IPS-11a (cell line): Measurements from ENCODE around the gene TNNT1.
"Not testable (repeated sequence)": the region's sequence is repeated elsewhere in the genome, so short reads cannot be mapped to it uniquely, and the experiment has no call there.

Experiments used
- H3K4me3 ChIP-seq: one replicate; pipeline ENCODE4 v1.5.1; 2013; ENCODE audit warnings: low read depth, low read length, control low read depth

TNNT1 gene

GRCh38 chr19:55112777-55113569 is 36.0 kb downstream of the TNNT1 start:
- no peak overlapping the region for H3K4me3 ChIP-seq

GRCh38 chr19:55112246-55112776 is 36.7 kb downstream of the TNNT1 start:
- no peak overlapping the region for H3K4me3 ChIP-seq

- no peak overlapping the region for H3K4me3 ChIP-seq
Observed at GRCh38 chr19:55111238-55111831, 37.7 kb downstream of the TNNT1 start.

GRCh38 chr19:55109527-55110291 is 39.3 kb downstream of the TNNT1 start:
- no peak overlapping the region for H3K4me3 ChIP-seq

- not testable (repeated sequence) for H3K4me3 ChIP-seq
Observed at GRCh38 chr19:55107252-55107651, 41.8 kb downstream of the TNNT1 start.

- no peak overlapping the region for H3K4me3 ChIP-seq
Observed at GRCh38 chr19:55106591-55106990, 42.4 kb downstream of the TNNT1 start.

GRCh38 chr19:55105237-55105636 is 43.8 kb downstream of the TNNT1 start:
- no peak overlapping the region for H3K4me3 ChIP-seq

- H3K4me3 ChIP-seq, result no peak overlapping the region
Observed at GRCh38 chr19:55103190-55103589, 45.8 kb downstream of the TNNT1 start.

GRCh38 chr19:55101261-55101660 is 47.7 kb downstream of the TNNT1 start:
- H3K4me3 ChIP-seq, result no peak overlapping the region

- no peak overlapping the region for H3K4me3 ChIP-seq
Observed at GRCh38 chr19:55099557-55100506, 49.2 kb downstream of the TNNT1 start.

GRCh38 chr19:55098716-55099556 is 50.1 kb downstream of the TNNT1 start:
- no peak overlapping the region for H3K4me3 ChIP-seq

- H3K4me3 ChIP-seq, result no peak overlapping the region
Observed at GRCh38 chr19:55097864-55098715, 50.9 kb downstream of the TNNT1 start.

GRCh38 chr19:55096061-55096701 is 52.8 kb downstream of the TNNT1 start:
- H3K4me3 ChIP-seq, result no peak overlapping the region

- H3K4me3 ChIP-seq, result no peak overlapping the region
Observed at GRCh38 chr19:55095260-55096060, 53.5 kb downstream of the TNNT1 start.

- no peak overlapping the region for H3K4me3 ChIP-seq
Observed at GRCh38 chr19:55094456-55095259, 54.3 kb downstream of the TNNT1 start.
